Neuronal stem cell (in vitro differentiated cells): ENCODE results near the gene TMEM202.

Experiments
- DNase-seq: peaks from one replicate; pipeline ENCODE4 v3.0.0-alpha.2; 2013; ENCODE audit warnings: low spot score
- H2AFZ ChIP-seq: one replicate; pipeline ENCODE4 v1.6.1; 2013; ENCODE audit warnings: mild to moderate bottlenecking, low read length, inconsistent platforms
- H2AK5ac ChIP-seq: 2 replicates; pipeline ENCODE4 v1.6.1; 2013; ENCODE audit warnings: low read depth, mild to moderate bottlenecking, inconsistent platforms, low read length, moderate library complexity, mixed read lengths
- H2BK120ac ChIP-seq: 2 replicates; pipeline ENCODE4 v1.6.1; 2013; ENCODE audit warnings: low read depth, mild to moderate bottlenecking, inconsistent platforms, low read length, moderate library complexity, mixed read lengths
- H2BK12ac ChIP-seq: one replicate; pipeline ENCODE4 v1.6.1; 2013; ENCODE audit warnings: low read length, inconsistent platforms
- H2BK15ac ChIP-seq: 2 replicates; pipeline ENCODE4 v1.6.1; 2013; ENCODE audit warnings: mild to moderate bottlenecking, low read length, inconsistent platforms, mixed read lengths
- H2BK5ac ChIP-seq: one replicate; pipeline ENCODE4 v1.6.1; 2013; ENCODE audit warnings: inconsistent platforms, mild to moderate bottlenecking, low read length, moderate library complexity
- H3K14ac ChIP-seq: one replicate; pipeline ENCODE4 v1.6.1; 2013; ENCODE audit warnings: low read length, inconsistent platforms
- H3K18ac ChIP-seq: 2 replicates; pipeline ENCODE4 v1.6.1; 2013; ENCODE audit warnings: low read length, inconsistent platforms
- H3K23ac ChIP-seq: 2 replicates; pipeline ENCODE4 v1.6.1; 2013; ENCODE audit warnings: low read depth, mild to moderate bottlenecking, mixed read lengths, low read length, inconsistent platforms; ENCODE audit not compliant: poor library complexity
- H3K27ac ChIP-seq: replicated peaks from 3 replicates; pipeline ENCODE4 v1.5.1; 2013; ENCODE audit warnings: low read length, inconsistent platforms
- H3K27me3 ChIP-seq, 3 experiments: 2 replicates each; pipeline ENCODE4 v1.6.1; 2013; ENCODE audit warnings: low read length in 3 of 3, mild to moderate bottlenecking in 2 of 3, inconsistent platforms in 1 of 3, low read depth in 1 of 3, mixed read lengths in 1 of 3, moderate library complexity in 1 of 3; ENCODE audit not compliant: control insufficient read depth in 3 of 3, insufficient read depth in 3 of 3
- H3K36me3 ChIP-seq, 2 donors: replicated peaks in 1 of 2; 2 replicates each; pipeline ENCODE4 v1.6.1; 2013; ENCODE audit warnings: low read length in 2 of 2; ENCODE audit not compliant: control insufficient read depth in 2 of 2, insufficient read depth in 2 of 2
- H3K4ac ChIP-seq: 2 replicates; pipeline ENCODE4 v1.6.1; 2013; ENCODE audit warnings: inconsistent platforms, mild to moderate bottlenecking, low read length, moderate library complexity
- H3K4me1 ChIP-seq, 2 donors: 1 replicate in 1 of 2; 2 replicates in 1 of 2; pipeline ENCODE4 v1.6.1; 2013; ENCODE audit warnings: low read length in 2 of 2, low read depth in 1 of 2; ENCODE audit not compliant: control insufficient read depth in 2 of 2, insufficient read depth in 1 of 2
- H3K4me2 ChIP-seq: one replicate; pipeline ENCODE4 v1.6.1; 2013; ENCODE audit warnings: mild to moderate bottlenecking, low read length, inconsistent platforms; ENCODE audit not compliant: insufficient read depth, poor library complexity, severe bottlenecking
- H3K4me3 ChIP-seq, 2 donors: 2 replicates each; pipeline ENCODE4 v1.5.1; 2013; ENCODE audit warnings: low read length in 2 of 2, mild to moderate bottlenecking in 2 of 2, inconsistent platforms in 1 of 2, moderate library complexity in 1 of 2
- H3K79me1 ChIP-seq: one replicate; pipeline ENCODE4 v1.6.1; 2013; ENCODE audit warnings: low read depth, mild to moderate bottlenecking, inconsistent platforms, low read length, moderate library complexity
- H3K9ac ChIP-seq: one replicate; pipeline ENCODE4 v1.6.1; 2013; ENCODE audit warnings: mild to moderate bottlenecking, low read depth, low read length, inconsistent platforms; ENCODE audit not compliant: poor library complexity
- H3K9me3 ChIP-seq, 2 donors: replicated peaks in 1 of 2; 2 replicates each; pipeline versions ENCODE3 to v1.6.1; 2013; ENCODE audit warnings: low read length in 2 of 2, mild to moderate bottlenecking in 2 of 2, inconsistent platforms in 1 of 2, low read depth in 1 of 2, mixed read lengths in 1 of 2, moderate library complexity in 1 of 2; ENCODE audit not compliant: control insufficient read depth in 2 of 2, insufficient read depth in 1 of 2
- H4K8ac ChIP-seq: one replicate; pipeline ENCODE4 v1.6.1; 2013; ENCODE audit warnings: low read depth, mild to moderate bottlenecking, inconsistent platforms, low read length, moderate library complexity
- H4K91ac ChIP-seq: one replicate; pipeline ENCODE4 v1.6.1; 2013; ENCODE audit warnings: low read length, low read depth, mild to moderate bottlenecking, inconsistent platforms; ENCODE audit not compliant: poor library complexity
- WGBS, 2 donors: extraction: QIAGEN DNeasy Blood & Tissue Kit; methylation state at CpG; one replicate each; pipeline ENCODE4 v1.1.7; 2013; ENCODE audit warnings: missing lambda C conversion rate in 2 of 2, mixed read lengths in 1 of 2; ENCODE audit not compliant: insufficient read length in 2 of 2, insufficient replicate concordance in 1 of 2; ENCODE audit errors: extremely low coverage in 2 of 2; 5-methylcytosine and 5-hydroxymethylcytosine counted together

The TMEM202 gene

GRCh38 chr15:72404841-72405240 is 6.7 kb downstream of the TMEM202 start:
- H3K18ac ChIP-seq = no peak overlapping the region
- no peak overlapping the region for H2BK12ac ChIP-seq
- H3K14ac ChIP-seq = no peak overlapping the region
- H2BK15ac ChIP-seq = no peak overlapping the region
- DNase-seq = no peak
- H3K36me3 ChIP-seq = no peaks in the 10 kb centered on the region
- H3K23ac ChIP-seq = no peak overlapping the region
- H4K91ac ChIP-seq = no peak overlapping the region
- H2AK5ac ChIP-seq = no peak overlapping the region
- H2AFZ ChIP-seq = no peak overlapping the region
- no peak overlapping the region for H3K27ac ChIP-seq
- H4K8ac ChIP-seq = no peak overlapping the region
- H3K9ac ChIP-seq = no peak overlapping the region
- no peaks in the 10 kb centered on the region for H3K79me1 ChIP-seq
- H3K27me3 ChIP-seq = peaks cover 0 to 62% (median 5%) of the 10 kb centered on the region in 3 experiments
- no peaks in the 10 kb centered on the region for H3K4me1 ChIP-seq
- no peak overlapping the region for H3K4me2 ChIP-seq
- H2BK120ac ChIP-seq = no peak overlapping the region
- H3K9me3 ChIP-seq = no peaks in the 10 kb centered on the region
- H3K4ac ChIP-seq = no peak overlapping the region
- no peak overlapping the region for H2BK5ac ChIP-seq
- no peak overlapping the region for H3K4me3 ChIP-seq

- no peak overlapping the region for H2BK12ac ChIP-seq
- no CpG with 5 or more reads among the region's 3 CpGs for WGBS, 2 donors
- no peak overlapping the region for H2AK5ac ChIP-seq
- H3K9me3 ChIP-seq = no peaks in the 10 kb centered on the region
- no peaks in the 10 kb centered on the region for H3K36me3 ChIP-seq
- H3K4me2 ChIP-seq = no peak overlapping the region
- H3K27me3 ChIP-seq = peaks cover 0 to 58% (median 5%) of the 10 kb centered on the region in 3 experiments
- H2BK120ac ChIP-seq = no peak overlapping the region
- DNase-seq = no peak
- H3K4me3 ChIP-seq = no peak overlapping the region
- H2BK15ac ChIP-seq = no peak overlapping the region
- H2AFZ ChIP-seq = no peak overlapping the region
- no peak overlapping the region for H3K18ac ChIP-seq
- H3K9ac ChIP-seq = no peak overlapping the region
- no peak overlapping the region for H2BK5ac ChIP-seq
- no peak overlapping the region for H3K14ac ChIP-seq
- no peaks in the 10 kb centered on the region for H3K79me1 ChIP-seq
- H4K91ac ChIP-seq = no peak overlapping the region
- no peak overlapping the region for H3K4ac ChIP-seq
- no peak overlapping the region for H3K27ac ChIP-seq
- no peaks in the 10 kb centered on the region for H3K4me1 ChIP-seq
- no peak overlapping the region for H4K8ac ChIP-seq
- no peak overlapping the region for H3K23ac ChIP-seq
These were observed 8.8 kb downstream of the TMEM202 start for GRCh38 chr15:72406936-72407335.

- Histone ChIP-seq H3K4me2 (no peak overlapping the region), H3K36me3 (no peaks in the 10 kb centered on the region), H3K27ac (no peak overlapping the region), H4K91ac (no peak overlapping the region), H3K18ac (no peak overlapping the region), H3K23ac (no peak overlapping the region), H3K9ac (no peak overlapping the region), H2BK120ac (no peak overlapping the region), H3K4me1 (no peaks in the 10 kb centered on the region), H3K79me1 (no peaks in the 10 kb centered on the region), H2BK15ac (no peak overlapping the region), H2AFZ (no peak overlapping the region), H3K27me3 (peaks cover 0 to 34% (median 2%) of the 10 kb centered on the region in 3 experiments), H4K8ac (no peak overlapping the region), H3K14ac (no peak overlapping the region), H2AK5ac (no peak overlapping the region), H2BK5ac (no peak overlapping the region), H2BK12ac (no peak overlapping the region), H3K4me3 (no peak overlapping the region), H3K9me3 (no peaks in the 10 kb centered on the region), H3K4ac (no peak overlapping the region)
- no CpG with 5 or more reads among the region's 5 CpGs for WGBS, 2 donors
- DNase-seq = no peak
These were observed 13.0 kb downstream of the TMEM202 start for GRCh38 chr15:72411111-72411510.

DNA sequence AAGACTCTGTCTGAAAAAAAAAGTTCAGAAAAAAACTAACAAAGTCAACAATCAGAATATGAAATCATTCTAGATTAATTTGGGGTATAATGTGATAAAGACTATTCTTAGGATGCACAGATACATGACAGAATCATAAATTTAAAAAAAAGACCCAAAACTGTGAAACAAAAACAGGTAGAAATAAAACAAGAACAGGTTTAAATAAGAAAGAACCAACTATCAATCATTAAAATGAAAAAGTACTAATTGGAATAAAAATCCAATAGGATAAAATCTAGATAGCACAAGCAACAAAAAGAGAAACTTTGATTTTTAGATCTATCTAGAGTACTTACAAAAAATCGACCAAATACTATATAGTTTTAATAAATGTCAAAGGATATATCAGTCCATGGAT is 13.4 kb downstream of the TMEM202 start:
- Histone ChIP-seq H3K4me3 (no peak overlapping the region), H3K4me2 (no peak overlapping the region), H3K9me3 (no peaks in the 10 kb centered on the region), H3K23ac (no peak overlapping the region), H2BK5ac (no peak overlapping the region), H2BK120ac (no peak overlapping the region), H4K8ac (no peak overlapping the region), H2AFZ (no peak overlapping the region), H3K14ac (no peak overlapping the region), H4K91ac (no peak overlapping the region), H3K9ac (no peak overlapping the region), H3K18ac (no peak overlapping the region), H3K36me3 (no peaks in the 10 kb centered on the region), H2AK5ac (no peak overlapping the region), H3K4ac (no peak overlapping the region), H3K4me1 (no peaks in the 10 kb centered on the region), H2BK12ac (no peak overlapping the region), H3K79me1 (no peaks in the 10 kb centered on the region), H3K27me3 (peaks cover 0 to 30% (median under 1%) of the 10 kb centered on the region in 3 experiments), H3K27ac (no peak overlapping the region), H2BK15ac (no peak overlapping the region)
- DNase-seq = no peak
- no CpG with 5 or more reads among the region's 1 CpG for WGBS, 2 donors
